ENCODE data around the gene UBE2F.
A peak's percentile ranks its signal among the peaks of the same experiment; 100 is the strongest.

UBE2F gene, protein sequence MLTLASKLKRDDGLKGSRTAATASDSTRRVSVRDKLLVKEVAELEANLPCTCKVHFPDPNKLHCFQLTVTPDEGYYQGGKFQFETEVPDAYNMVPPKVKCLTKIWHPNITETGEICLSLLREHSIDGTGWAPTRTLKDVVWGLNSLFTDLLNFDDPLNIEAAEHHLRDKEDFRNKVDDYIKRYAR

DNA sequence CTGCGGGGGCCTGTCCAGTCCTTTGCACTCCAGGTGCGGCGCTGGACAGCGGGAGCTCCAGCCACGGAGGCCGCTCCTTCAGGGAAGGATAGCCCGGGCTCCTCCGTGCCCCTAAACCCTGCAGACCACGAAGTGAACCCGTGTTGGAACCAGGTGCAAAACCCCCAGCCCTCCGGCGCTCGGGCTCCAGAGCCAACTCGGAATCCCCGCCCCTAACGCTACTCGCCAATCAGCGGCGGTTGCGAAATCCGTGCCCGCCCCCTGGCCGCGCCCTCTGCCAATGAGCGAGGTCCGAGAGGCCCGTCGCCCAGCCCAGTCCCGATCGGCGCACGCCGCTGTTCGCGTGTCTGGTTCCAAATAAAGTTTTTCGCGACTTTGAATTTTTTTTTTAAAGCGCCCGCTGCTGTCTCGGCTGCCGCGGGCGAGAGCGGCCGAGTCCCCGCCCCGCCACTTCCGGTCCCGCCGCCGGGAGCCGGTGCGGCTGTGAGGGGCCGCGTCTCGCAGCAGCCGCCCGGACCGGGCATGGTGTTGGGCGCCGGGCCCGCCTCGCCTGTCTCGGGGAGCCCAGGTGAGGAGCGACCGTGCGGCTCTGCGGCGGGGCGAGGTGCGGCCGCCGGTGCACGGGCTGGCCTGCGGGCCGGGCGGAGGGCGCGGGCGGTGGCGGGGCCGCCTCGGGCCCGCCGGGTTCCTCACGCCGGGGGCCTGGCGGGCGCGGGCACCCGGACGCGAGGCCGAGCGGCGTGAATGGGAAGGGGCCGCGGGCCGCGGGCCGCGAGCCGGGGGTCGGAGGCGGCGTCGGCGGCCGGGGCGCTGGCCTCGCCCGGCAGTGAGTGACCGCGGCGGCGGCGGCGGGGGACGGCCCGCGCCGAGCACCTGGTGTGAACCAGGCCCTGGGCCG is at the start of gene UBE2F:
TSS of gene UBE2F (plus strand) at position 450 of the 898 bp plus-strand sequence. CDS start 6,094 bp downstream, outside the sequence.
- peaks cover 12% of the 10 kb centered on the region for H3K9me3 Mint-ChIP-seq
- peaks cover 19% of the 10 kb centered on the region for H3K36me3 Mint-ChIP-seq (ENCODE audit: low read depth)
- peaks cover 44% of the 10 kb centered on the region for H3K4me1 Mint-ChIP-seq (ENCODE audit: low read depth)
- H3K27ac Mint-ChIP-seq, result peak within 1 kb of the TSS; percentile 87
- no peaks in the 10 kb centered on the region for H3K27me3 Mint-ChIP-seq
- H3K4me3 Mint-ChIP-seq, result peak within 1 kb of the TSS; percentile 96

DNA sequence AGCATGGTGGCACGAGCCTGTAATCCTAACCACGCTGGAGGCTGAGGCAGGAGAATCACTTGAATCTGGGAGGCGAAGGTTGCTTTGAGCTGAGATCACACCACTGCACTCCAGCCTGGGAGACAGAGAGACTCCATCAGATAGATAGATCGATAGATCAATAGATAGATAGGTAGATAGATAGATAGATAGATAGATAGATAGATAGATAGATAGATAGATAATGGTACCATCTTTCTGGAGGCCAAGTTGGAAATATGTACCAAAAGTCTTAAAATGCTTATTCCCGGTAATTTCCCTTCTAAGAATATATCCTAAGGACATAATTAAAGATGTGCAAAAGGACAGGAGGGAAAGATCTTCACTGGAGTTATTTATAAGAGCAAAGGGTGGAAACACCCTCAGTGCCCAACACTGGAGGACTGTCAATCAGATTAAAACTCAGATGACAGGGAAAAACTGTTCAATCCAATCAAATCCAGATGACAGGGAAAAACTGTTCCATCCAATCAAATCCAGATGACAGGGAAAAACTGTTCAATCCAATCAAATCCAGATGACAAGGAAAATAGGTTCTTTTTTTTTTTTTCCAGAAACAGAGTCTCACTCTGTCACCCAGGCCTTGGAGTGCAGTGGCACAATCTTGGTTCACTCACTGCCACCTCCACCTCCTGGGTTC is 49.0 kb upstream of the UBE2F start:
- Mint-ChIP-seq H3K36me3 (ENCODE audit: low read depth) (no peaks in the 10 kb centered on the region), H3K27me3 (no peaks in the 10 kb centered on the region), H3K4me1 (ENCODE audit: low read depth) (peaks cover 13% of the 10 kb centered on the region), H3K4me3 (no peak overlapping the region), H3K27ac (no peak overlapping the region), H3K9me3 (no peaks in the 10 kb centered on the region)

DNA sequence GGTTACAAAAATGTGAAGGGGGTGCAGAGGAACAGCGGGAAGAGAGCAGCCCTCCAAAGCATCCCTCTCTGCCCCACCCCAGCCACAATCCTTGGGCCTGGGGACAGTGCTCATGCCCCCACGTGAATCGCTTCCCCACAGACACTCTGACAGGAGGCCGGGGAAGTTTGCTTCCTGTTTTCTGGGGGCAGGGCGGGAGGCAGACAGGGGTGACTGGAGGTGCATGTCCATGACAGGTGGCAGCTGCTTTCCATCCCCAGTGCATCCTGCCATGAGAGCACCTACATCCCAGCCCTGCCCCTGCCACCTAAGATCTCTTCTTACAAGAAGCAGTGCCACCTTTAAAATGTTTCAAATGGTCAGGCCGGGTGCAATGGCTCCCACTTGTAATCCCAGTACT is 47.2 kb upstream of the UBE2F start:
- no peak overlapping the region for H3K27ac Mint-ChIP-seq
- no peaks in the 10 kb centered on the region for H3K9me3 Mint-ChIP-seq
- no peak overlapping the region for H3K4me3 Mint-ChIP-seq
- H3K27me3 Mint-ChIP-seq, result no peaks in the 10 kb centered on the region
- H3K36me3 Mint-ChIP-seq (ENCODE audit: low read depth), result no peaks in the 10 kb centered on the region
- peaks cover 26% of the 10 kb centered on the region for H3K4me1 Mint-ChIP-seq (ENCODE audit: low read depth)

DNA sequence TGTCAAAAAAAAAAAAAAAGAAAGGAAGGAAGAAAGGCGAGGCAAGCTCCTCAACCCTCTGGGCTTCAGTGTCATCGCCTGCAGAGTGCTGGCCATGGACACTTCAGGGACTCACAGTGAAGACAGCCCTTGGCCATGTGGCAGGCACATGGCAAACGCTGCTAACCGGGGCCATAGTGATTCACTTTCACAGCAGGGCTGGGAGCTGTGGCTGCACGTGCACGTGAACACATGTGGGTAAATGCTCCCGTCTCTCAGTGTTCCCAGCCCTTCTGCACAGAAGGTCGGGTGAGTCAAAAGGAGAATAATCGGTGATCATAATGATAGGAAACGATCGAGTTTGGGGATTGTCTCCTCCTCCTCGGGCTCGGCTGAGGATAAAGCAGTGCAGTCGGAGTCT is 46.1 kb upstream of the UBE2F start:
- H3K4me3 Mint-ChIP-seq, result no peak overlapping the region
- H3K36me3 Mint-ChIP-seq (ENCODE audit: low read depth), result no peaks in the 10 kb centered on the region
- peaks cover 29% of the 10 kb centered on the region for H3K4me1 Mint-ChIP-seq (ENCODE audit: low read depth)
- no peaks in the 10 kb centered on the region for H3K9me3 Mint-ChIP-seq
- H3K27ac Mint-ChIP-seq, result no peak overlapping the region
- H3K27me3 Mint-ChIP-seq, result no peaks in the 10 kb centered on the region

DNA sequence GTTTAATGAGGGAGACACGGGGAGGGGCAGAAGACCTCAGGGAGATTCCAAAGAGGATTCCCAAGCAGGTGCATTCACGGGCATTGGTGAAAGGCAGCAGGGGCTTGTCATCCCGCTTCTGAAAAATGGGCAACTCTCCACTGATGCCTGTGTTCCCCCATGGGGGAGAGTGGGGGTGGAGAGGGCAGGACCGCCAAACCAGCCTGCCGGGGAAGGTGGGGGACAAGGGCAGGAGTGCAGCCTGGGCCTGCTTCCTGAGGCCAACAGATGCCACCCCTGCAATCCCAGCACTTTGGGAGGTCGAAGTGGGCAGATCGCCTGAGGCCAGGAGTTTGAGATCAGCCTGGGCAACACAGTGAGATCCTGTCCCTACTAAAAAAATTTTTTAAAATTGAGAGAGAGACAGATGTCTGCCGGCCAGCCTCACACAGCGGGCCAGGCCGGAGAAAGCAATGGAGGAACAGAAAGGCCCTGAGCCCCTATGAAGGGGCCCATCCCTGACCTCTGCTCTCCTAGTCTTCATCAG is 44.8 kb upstream of the UBE2F start:
- Mint-ChIP-seq H3K36me3 (ENCODE audit: low read depth) (no peaks in the 10 kb centered on the region), H3K4me3 (no peak overlapping the region), H3K27me3 (no peaks in the 10 kb centered on the region), H3K27ac (no peak overlapping the region), H3K4me1 (ENCODE audit: low read depth) (peaks cover 38% of the 10 kb centered on the region), H3K9me3 (no peaks in the 10 kb centered on the region)

DNA sequence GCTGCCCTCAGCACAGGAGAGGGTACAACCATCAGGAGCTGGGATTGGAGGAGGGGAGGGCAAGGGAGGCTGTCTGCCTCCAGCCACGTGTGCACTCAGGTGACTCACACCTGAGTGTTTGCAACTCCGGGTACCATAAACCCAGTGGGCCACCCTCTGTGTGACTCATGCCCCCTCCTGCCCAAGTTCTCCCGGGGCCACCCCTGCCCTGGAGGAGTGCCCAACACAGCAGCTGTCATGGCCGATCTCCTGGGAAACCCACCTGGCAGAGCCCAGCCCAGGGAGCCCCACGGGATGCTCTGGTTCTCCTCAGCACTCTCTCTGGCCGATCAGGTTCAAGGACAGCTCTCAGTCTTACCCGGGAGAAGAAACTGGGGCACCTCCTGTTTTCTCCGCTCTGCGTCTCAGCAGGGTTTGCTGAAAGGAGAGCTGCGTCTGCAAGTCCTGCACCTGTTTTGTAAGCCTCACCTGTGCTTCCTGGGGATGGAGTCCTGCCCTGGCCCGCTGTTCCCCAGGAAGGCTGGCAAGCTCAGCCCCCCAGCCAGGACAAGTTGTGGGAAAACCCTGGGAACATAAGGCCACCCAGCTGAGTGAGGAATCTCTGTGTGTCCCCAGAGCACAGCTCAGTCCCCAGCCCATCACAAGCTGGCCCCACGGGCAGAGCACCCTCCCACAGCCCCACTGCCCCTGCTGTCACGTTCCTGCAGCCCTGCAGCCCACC is 44.0 kb upstream of the UBE2F start:
- Mint-ChIP-seq H3K4me1 (ENCODE audit: low read depth) (peaks cover 41% of the 10 kb centered on the region), H3K36me3 (ENCODE audit: low read depth) (no peaks in the 10 kb centered on the region), H3K4me3 (no peak overlapping the region), H3K9me3 (no peaks in the 10 kb centered on the region), H3K27me3 (no peaks in the 10 kb centered on the region), H3K27ac (no peak overlapping the region)

DNA sequence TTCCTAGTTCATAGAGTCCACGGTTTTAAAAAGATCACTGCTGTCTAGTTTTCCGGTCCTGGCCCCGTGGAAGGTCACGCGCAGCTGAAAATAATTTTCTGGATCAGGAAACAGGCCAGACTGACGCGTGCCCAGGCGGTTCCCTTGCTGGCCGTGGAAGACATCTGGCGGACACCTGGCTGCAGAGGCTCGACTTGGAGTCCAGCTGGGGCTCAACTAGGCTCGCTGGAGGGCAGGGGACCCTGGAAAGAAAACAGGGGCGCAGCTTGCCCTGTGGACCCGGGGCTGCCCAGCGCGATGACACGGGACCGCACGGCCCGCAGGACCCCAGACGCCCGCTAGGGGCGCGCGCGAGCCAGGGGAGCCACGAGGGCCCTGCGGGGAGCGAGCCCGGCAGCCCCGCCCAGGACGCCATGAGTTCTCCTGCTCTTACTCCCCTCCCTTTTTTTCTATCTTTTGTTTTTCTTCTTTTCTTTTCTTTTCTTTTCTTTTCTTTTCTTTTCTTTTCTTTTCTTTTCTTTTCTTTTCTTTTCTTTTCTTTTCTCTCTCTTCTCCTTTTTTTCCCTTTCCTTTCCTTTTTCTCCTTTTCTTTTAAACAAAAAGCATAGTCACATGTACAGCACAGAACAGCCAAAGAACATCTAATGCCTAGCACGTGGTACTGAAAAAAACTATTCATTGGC is 43.2 kb upstream of the UBE2F start:
- Mint-ChIP-seq H3K4me1 (ENCODE audit: low read depth) (peaks cover 41% of the 10 kb centered on the region), H3K4me3 (peak overlapping the region; percentile 52), H3K27me3 (no peaks in the 10 kb centered on the region), H3K27ac (peak overlapping the region; percentile 92), H3K36me3 (ENCODE audit: low read depth) (no peaks in the 10 kb centered on the region), H3K9me3 (peaks cover 1% of the 10 kb centered on the region)

DNA sequence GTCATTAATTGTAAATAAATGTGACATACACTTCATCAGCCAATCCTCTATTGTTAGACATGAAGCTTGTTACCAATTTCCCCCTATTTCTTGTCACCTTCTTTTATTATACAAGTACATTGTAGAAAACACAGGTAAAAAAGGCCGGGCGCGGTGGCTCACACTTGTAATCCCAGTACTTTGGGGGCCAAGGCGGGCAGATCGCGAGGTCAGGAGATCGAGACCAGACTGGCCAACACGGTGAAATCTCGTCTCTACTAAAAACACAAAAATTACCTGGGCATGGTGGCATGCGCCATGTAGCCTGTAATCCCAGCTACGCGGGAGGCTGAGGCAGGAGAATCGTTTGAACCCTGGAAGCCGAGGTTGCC is 42.7 kb upstream of the UBE2F start:
- Mint-ChIP-seq H3K27ac (peak overlapping the region; percentile 92), H3K4me3 (no peak overlapping the region), H3K9me3 (peaks cover 2% of the 10 kb centered on the region)

DNA sequence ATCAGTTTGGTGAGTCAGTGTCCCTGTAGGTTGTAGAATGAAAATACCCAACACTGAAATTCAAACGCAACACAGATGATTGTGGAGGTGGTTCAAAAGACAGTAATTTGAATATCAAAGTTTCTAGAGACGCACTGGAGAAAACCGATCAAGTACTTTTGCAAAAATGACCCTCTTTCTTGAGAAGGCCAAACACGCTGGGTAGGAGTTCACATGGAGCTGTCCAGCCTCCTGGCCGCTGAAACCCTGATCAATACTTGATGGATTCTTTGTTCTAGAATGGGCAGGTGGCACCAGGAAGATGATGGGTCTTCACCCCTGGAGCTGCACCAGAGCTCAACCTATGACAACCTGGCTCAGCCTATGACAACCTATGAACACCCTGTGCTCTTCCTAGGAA is 39.7 kb upstream of the UBE2F start:
- Mint-ChIP-seq H3K4me1 (ENCODE audit: low read depth) (peaks cover 42% of the 10 kb centered on the region), H3K4me3 (no peak overlapping the region), H3K27me3 (no peaks in the 10 kb centered on the region), H3K9me3 (peaks cover 2% of the 10 kb centered on the region), H3K36me3 (ENCODE audit: low read depth) (no peaks in the 10 kb centered on the region), H3K27ac (no peak overlapping the region)

More for the DNA sequence above, 42.7 kb upstream of the UBE2F start:
- Mint-ChIP-seq H3K36me3 (ENCODE audit: low read depth) (no peaks in the 10 kb centered on the region), H3K27me3 (no peaks in the 10 kb centered on the region), H3K4me1 (ENCODE audit: low read depth) (peaks cover 39% of the 10 kb centered on the region)

DNA sequence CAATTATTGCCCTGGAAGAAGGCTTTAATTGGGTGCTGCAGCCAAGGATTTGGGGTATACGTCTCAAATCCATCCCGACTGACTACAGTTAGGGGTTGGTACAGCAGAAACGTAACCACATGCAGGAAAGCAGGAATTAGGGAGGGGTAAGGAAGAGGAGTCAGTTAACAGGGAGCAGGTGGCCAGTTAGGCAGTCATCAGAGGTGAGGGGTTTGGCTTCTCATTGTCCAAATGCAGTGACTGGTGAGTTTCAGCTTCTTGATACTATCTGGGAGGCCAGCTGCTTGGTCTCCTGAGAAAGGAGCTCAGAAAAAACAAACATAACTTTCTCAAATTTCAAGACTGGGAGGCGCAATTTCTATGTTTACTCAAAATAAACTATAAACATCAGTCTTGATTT is 38.8 kb upstream of the UBE2F start:
- H3K27ac Mint-ChIP-seq, result no peak overlapping the region
- H3K27me3 Mint-ChIP-seq, result no peaks in the 10 kb centered on the region
- H3K9me3 Mint-ChIP-seq, result peaks cover 2% of the 10 kb centered on the region
- H3K4me3 Mint-ChIP-seq, result no peak overlapping the region
- H3K36me3 Mint-ChIP-seq (ENCODE audit: low read depth), result no peaks in the 10 kb centered on the region
- peaks cover 40% of the 10 kb centered on the region for H3K4me1 Mint-ChIP-seq (ENCODE audit: low read depth)

DNA sequence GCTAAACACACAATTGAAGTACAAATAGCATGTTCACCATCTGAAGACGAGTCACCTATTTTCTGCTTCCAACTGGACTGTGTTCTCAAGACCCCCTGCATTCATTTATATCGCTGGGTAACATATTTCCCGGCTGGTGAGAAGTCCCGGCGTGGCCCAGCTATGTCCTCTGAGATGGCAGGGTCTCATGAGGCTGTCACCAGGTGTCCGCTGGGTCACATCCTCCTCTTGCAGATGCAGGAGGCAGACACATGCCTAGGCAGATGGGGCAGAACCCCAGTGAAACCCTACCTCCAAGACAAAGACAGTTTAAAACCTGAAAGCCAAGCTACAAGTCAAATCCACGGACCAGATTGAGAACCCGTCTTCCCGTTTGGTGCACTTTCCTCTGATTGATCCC is 36.8 kb upstream of the UBE2F start:
- peaks cover 3% of the 10 kb centered on the region for H3K27me3 Mint-ChIP-seq
- peaks cover 38% of the 10 kb centered on the region for H3K4me1 Mint-ChIP-seq (ENCODE audit: low read depth)
- H3K9me3 Mint-ChIP-seq, result peaks cover 2% of the 10 kb centered on the region
- no peak overlapping the region for H3K27ac Mint-ChIP-seq
- no peaks in the 10 kb centered on the region for H3K36me3 Mint-ChIP-seq (ENCODE audit: low read depth)
- H3K4me3 Mint-ChIP-seq, result no peak overlapping the region

DNA sequence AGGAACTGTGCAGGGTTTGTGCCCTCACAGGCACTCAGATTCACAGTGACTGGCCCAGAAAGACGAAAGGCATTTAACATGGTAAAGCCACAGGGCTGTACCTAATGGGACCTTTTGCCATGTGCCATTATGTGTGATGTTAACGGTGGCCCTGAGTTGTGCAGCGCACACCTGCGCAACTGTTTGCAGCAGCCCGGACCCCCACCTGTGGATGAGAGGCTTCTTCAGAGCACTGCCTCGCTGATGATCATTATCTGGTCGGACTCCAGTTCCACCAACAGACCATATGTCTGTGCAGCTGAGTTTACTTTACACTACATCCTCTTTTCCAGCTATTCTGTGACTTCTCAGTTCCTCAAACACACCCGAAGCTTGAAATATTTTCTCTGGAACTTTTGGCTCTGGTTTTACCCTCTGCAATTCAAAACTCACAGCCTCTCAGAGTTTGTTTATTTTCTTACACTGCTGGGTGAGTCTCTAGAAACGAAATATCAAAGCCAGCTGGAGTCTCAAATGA is 35.6 kb upstream of the UBE2F start:
- Mint-ChIP-seq H3K27ac (no peak overlapping the region), H3K27me3 (peaks cover 3% of the 10 kb centered on the region), H3K4me3 (no peak overlapping the region), H3K4me1 (ENCODE audit: low read depth) (peaks cover 33% of the 10 kb centered on the region), H3K9me3 (peaks cover 2% of the 10 kb centered on the region), H3K36me3 (ENCODE audit: low read depth) (no peaks in the 10 kb centered on the region)

DNA sequence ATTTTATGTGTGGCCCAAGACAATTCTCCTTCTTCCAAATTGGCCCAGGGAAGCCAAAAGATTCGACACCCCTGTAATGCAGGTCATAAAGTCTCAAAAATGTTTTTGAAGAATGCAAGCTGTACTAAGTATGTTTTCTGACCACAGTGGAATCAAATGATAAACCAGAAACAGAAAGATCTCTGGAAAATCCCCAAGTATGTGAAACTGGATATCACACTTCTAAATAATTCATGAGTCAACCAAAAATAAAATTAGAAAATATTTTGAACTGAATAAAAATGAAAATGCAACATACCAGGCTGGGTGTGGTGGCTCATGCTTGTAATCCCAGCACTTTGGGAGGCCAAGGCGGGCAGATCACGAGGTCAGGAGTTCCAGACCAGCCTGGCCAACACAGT is 34.1 kb upstream of the UBE2F start:
- H3K4me3 Mint-ChIP-seq, result no peak overlapping the region
- peaks cover 2% of the 10 kb centered on the region for H3K9me3 Mint-ChIP-seq
- H3K27me3 Mint-ChIP-seq, result peaks cover 3% of the 10 kb centered on the region
- H3K36me3 Mint-ChIP-seq (ENCODE audit: low read depth), result no peaks in the 10 kb centered on the region
- peaks cover 28% of the 10 kb centered on the region for H3K4me1 Mint-ChIP-seq (ENCODE audit: low read depth)
- H3K27ac Mint-ChIP-seq, result peak overlapping the region; percentile 77

DNA sequence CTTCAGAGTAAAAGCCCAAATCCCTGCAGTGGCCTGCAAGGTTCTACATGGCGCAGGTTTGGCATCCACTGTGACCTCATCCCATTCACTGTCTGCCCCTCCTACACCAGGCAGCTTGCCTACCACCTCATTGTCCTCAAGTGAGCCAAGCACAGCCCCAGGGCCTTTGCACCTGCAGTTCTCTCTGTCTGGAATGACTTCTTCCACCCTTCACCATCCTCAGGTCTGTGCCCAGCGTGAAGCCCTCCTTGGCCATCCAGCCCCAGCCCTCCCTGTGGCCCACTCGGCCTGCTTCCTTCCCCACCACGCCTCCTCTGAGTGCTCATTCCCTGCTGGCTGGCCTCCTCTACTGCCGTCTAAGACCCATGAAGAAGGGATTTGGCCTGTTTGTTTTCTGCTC is 32.6 kb upstream of the UBE2F start:
- peaks cover 3% of the 10 kb centered on the region for H3K27me3 Mint-ChIP-seq
- peak overlapping the region; percentile 28 for H3K27ac Mint-ChIP-seq
- H3K36me3 Mint-ChIP-seq (ENCODE audit: low read depth), result no peaks in the 10 kb centered on the region
- no peaks in the 10 kb centered on the region for H3K9me3 Mint-ChIP-seq
- no peak overlapping the region for H3K4me3 Mint-ChIP-seq
- peaks cover 28% of the 10 kb centered on the region for H3K4me1 Mint-ChIP-seq (ENCODE audit: low read depth)

All from stimulated activated naive CD8-positive, alpha-beta T cell treated with anti-CD3 and anti-CD28 coated beads, Interleukin-15, Interleukin-2, amounts not matched to agents 100 ng/mL and 50 ng/mL, for 24 hours (primary cell).